Adrenal gland (tissue), 5 donors: ENCODE results near the gene CXCR5.

Experiments used
- POLR2A ChIP-seq, 2 donors: fragments of 450-650 bp; IDR thresholded peaks; one replicate each; pipeline ENCODE4 v1.6.1; 2017; ENCODE audit warnings: antibody characterized with exemption in 2 of 2, mild to moderate bottlenecking in 2 of 2, moderate library complexity in 1 of 2
- TF ChIP-seq, protein P1 (sequence below), 6 experiments: fragments of 450-650 bp in 4 of 6; fragments of 200-600 bp in 2 of 6; sonication (generic) in 1 of 6; IDR thresholded peaks; 1 replicate in 5 of 6; 2 replicates in 1 of 6; pipeline versions ENCODE4 v1.5.1 to v1.8.0; 2016 to 2021; ENCODE audit warnings: antibody characterized with exemption in 6 of 6, mild to moderate bottlenecking in 2 of 6, moderate library complexity in 1 of 6
- donor health status: DM: no; HTN: no; CAD: no.

DNA sequence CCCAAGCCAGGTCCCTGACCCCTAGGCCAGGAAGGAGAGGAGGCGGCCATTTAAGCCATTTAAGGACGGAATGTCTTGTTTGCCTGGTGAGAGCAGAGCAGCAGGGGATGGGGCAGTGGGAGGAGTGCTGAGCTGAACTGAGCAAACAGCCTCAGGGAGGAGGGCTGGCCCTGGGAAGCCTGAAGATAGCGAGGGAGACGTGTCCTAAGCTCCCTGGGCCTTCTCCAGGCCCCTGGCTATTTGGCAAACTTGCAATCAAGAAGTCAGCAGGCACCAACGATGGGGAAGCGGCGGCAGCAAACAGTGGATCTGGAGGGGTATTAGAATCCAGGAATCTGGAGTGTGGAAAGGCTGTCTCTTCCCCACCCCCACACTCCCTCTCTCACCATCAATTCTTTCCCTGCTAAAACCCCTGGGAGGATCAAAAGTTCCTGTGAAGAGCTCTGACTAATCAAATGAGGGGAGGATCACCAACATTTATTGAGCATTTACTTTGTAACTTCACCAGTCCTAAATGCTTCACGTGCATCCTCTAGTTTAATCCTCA, 33.2 kb downstream of the CXCR5 start:
- peak in 1 of 2 donors; percentile 40 for TF ChIP-seq POLR2A (IDR thresholded peaks at IDR 0.05)
- TF ChIP-seq, protein P1, sequence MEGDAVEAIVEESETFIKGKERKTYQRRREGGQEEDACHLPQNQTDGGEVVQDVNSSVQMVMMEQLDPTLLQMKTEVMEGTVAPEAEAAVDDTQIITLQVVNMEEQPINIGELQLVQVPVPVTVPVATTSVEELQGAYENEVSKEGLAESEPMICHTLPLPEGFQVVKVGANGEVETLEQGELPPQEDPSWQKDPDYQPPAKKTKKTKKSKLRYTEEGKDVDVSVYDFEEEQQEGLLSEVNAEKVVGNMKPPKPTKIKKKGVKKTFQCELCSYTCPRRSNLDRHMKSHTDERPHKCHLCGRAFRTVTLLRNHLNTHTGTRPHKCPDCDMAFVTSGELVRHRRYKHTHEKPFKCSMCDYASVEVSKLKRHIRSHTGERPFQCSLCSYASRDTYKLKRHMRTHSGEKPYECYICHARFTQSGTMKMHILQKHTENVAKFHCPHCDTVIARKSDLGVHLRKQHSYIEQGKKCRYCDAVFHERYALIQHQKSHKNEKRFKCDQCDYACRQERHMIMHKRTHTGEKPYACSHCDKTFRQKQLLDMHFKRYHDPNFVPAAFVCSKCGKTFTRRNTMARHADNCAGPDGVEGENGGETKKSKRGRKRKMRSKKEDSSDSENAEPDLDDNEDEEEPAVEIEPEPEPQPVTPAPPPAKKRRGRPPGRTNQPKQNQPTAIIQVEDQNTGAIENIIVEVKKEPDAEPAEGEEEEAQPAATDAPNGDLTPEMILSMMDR (IDR thresholded peaks at IDR 0.05), result no peak
